AG08396 (cell line): ENCODE data around the gene GTPBP6.
"Not testable (repeated sequence)": the region's sequence is repeated elsewhere in the genome, so short reads cannot be mapped to it uniquely, and the experiment has no call there.

Experiments
- DNase-seq: peaks from one replicate; pipeline ENCODE4 v3.0.0; 2012; ENCODE audit warnings: low spot score, mixed read lengths

The GTPBP6 gene

GRCh38 chrX:316351-317325 is 2.0 kb downstream of the GTPBP6 start:
- DNase-seq: no peak

DNA sequence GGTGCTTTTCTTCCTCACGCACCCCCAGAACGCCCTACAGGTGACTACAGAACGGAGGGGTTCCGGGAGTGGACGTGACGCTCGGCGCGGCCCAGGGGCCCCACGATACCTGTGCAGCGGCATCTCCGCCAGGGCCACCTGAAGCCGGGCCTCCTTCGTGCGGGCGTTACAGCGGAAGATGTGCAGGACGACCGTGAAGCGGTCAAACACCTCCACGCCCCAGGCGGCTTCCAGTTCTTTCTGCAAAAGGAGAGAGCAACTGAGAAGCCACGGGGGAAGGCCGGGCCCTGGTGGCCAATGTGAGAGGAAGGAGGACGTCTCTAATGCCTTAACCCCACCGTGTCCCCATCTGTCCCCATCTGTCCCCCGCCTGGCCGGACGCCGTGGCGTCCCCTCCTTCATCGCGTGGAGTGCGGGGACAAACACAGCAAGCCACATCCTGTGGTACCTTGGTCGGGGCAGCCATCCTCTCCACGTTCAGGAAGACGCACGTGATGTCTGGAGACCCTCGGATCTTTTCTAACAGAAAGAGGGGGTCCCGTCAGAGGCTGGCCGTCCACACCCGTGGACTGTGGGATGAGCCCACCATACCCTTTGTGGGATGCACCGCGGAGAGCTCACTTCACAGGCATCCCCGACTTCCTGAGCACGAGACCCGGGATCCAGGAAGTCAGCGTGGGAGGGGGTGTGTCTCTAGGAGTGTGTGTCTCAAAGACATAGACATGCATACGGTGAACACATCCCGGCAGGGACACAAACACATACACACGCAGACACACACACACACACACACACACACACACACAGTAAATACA is 3.6 kb downstream of the GTPBP6 start:
- DNase-seq: no peak

DNA sequence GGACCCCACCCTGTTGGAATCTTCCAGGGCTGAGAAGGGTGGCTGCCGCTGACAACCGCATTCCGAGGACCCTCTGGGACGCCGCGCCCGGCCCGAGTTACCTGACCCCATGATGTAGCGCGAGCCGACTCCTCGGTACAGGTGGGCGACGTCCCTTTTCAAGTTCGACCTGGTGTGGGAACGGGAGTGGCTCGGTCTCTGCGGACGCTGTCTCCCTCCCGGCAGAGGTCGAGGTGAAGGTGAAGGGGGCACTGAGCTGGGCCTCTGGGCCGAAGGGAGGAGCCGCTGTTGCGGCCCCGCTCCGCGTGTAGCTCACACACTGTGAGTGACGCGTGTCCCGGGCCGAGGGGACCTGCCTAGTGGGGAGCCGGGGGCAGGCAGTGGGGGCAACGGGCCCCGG is 4.5 kb downstream of the GTPBP6 start:
- no peak for DNase-seq

GRCh38 chrX:313546-313945 is 5.0 kb downstream of the GTPBP6 start:
- DNase-seq: no peak

DNA sequence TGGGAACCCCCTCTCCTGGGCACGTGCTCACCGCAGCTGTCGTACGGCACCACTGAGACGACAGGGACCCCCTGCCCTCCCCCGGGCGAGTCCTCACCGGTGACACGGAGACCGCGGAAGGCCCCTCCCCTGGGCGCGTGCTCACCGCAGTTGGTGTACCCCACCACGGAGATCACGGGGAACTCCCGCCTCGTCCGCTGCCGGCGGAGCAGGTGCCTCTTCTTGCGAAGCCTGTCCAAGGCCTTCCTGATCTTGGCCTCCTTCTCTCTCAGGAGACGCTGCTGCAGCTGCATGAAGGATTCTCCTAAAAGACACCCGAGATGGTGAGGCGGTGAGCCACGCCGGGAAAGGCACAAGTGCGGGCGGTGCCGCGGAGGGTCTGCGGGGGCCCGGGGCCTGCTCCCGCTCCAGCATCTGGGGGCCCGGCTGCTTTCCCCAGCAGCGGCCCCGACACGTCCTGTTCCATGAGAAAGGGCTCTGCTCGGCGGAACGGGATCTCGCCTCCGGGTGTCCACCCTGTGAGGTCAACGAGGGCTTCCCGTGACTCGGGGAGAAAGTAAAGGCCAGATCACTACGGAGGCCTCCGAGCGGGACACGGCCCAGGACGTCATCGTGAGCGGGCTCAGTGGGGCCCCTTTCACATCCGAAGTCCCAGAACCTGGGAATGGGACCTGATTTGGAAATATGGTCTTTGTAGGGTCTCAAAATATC is 5.8 kb downstream of the GTPBP6 start:
- DNase-seq: no peak

GRCh38 chrX:311156-312129 is 7.2 kb downstream of the GTPBP6 start:
- DNase-seq: no peak

- DNase-seq: no peak
Observed at GRCh38 chrX:310621-311155, 7.9 kb downstream of the GTPBP6 start.

DNA sequence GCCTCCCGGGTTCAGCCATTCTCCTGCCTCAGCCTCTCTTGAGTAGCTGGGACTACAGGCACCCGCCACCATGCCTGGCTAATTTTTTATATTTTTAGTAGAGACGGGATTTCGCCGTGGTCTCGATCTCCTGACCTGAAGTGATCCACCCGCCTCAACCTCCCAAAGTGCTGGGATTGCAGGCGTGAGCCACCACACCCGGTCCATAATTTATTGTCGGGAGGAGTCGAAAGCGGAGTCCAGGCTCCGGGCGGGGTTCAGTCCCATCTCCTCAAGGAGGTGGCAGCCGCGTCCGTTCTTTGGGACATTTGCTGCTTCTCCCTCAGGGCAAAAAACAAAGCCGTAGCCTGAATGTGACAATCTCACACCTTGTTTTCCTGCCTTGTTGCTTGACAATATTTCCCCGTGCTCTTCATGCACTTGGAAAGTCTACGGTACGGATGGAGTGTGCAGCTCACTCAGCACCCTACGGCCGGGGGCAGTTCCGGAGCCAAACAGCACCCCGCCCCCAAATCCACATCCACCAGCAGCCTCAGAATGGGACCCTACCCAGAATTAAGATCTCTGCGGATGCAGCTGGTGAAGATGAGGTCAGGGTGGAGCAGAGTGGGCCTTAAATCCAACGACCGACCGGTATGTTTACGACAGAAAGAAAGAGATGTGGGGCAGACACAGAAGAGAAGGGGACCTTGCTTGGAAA is 9.6 kb downstream of the GTPBP6 start:
- DNase-seq: no peak

DNA sequence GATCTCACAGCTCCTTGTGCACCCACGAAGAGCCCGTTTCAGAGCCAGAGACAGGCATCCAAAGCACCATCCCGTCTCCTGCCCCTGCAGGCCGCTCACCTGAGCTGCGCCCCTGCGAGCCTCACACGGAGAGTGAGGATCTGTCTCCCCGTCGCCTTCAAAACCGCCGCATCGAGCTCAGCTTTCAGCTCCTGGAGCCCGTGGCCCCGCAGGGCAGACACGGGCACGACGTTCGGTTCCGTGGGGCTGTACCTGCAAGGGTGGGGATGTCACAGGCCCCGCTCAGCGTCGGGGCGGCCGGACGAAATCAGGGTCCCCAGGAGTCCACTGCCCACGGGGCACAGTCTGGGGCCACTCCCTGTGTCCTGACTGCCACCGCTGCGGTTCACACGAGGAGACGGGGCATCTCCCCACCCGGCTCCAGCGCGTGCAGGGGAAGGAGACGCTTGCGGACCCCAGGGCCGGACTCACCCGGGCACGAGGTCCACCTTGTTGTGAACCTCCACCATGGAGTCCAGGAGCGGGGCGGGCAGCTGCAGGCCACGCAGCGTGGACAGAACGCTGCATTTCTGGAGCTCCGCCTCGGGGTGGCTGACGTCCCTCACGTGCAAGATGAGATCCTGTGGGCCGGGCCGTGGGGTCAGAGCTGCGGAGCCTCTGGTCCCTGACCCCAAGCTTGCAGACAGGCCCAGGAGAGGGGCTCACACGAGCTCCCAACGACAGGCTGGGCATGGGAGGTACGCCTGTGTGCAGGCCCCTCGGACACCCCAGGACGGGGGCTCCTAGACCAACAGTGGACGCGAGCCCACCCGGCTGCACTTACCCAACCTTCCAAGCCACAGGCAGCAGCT is 11.1 kb downstream of the GTPBP6 start:
- no peak for DNase-seq

- not testable (repeated sequence) for DNase-seq
Observed at GRCh38 chrX:306614-307251, 11.9 kb downstream of the GTPBP6 start.

GRCh38 chrX:305781-306613 is 12.6 kb downstream of the GTPBP6 start:
- not testable (repeated sequence) for DNase-seq

DNA sequence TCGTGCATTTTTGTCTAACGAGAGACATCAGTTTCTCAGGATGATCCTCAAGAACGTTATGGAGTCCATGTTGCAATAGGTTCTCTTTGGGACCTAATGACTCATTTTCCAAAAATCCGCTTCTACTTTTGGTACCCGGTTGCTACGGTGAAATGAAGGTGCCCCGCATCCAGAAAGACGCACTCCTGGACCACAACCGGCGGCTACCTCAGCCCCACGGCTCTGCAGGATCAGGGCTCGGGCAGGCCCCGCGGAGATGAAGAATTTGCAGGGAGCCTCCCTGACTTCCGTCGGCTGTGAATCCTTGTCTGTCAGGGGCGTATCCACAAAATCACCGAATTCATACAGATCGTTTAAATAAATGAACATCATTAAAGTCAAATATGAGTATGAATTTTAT is 15.6 kb downstream of the GTPBP6 start:
- no peak for DNase-seq

DNA sequence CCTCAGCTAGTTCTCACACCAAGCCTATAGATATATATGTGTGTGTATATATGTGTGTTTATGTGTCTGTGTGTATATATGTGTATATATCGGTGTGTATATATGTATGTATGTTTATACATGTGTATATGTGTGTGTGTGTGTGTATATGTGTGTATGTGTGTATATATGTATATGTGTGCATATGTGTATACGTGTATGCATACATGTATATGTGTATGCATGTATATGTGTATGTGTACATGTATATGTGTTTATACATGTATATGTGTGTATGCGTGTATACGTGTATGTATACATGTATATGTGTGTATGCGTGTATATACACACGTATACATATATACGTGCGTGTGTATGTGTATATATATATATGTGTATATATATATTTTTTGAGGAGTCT is 18.3 kb downstream of the GTPBP6 start:
- no peak for DNase-seq

- no peak for DNase-seq
Observed at GRCh38 chrX:298993-299392, 19.6 kb downstream of the GTPBP6 start.

- no peak for DNase-seq
Observed at GRCh38 chrX:295136-295535, 23.5 kb downstream of the GTPBP6 start.

GRCh38 chrX:292900-293897 is 25.4 kb downstream of the GTPBP6 start:
- no peak for DNase-seq
